GM19467 (cell line): ENCODE measurements around the gene WNT2B.

Experiments used
- ATAC-seq: cut with Tn5 transposase; IDR thresholded peaks from one replicate; pipeline ENCODE4 v1.9.1; 2021; ENCODE audit warnings: mild to moderate bottlenecking, moderate library complexity; ENCODE audit not compliant: unreplicated experiment

WNT2B gene

DNA sequence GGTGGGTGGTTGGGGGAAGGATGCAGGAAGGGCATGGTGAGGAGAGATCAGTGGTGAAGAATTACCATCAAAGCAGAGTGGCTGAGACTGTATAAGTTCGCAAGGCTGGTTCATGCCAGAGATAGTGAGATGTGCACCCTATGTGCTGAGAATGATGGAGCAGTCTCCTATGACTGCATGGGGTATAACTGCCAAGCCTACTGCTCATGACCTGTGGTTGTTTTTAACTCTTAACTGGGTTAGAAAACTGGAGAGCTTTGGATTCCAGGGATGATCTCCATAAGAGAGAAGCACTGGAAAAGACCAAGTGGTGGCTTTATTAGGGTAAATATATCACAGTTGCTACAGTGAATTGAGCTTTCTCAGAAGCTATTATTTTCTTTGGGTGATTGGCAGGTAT, 16.2 kb downstream of the WNT2B start:
- no peak for ATAC-seq

DNA sequence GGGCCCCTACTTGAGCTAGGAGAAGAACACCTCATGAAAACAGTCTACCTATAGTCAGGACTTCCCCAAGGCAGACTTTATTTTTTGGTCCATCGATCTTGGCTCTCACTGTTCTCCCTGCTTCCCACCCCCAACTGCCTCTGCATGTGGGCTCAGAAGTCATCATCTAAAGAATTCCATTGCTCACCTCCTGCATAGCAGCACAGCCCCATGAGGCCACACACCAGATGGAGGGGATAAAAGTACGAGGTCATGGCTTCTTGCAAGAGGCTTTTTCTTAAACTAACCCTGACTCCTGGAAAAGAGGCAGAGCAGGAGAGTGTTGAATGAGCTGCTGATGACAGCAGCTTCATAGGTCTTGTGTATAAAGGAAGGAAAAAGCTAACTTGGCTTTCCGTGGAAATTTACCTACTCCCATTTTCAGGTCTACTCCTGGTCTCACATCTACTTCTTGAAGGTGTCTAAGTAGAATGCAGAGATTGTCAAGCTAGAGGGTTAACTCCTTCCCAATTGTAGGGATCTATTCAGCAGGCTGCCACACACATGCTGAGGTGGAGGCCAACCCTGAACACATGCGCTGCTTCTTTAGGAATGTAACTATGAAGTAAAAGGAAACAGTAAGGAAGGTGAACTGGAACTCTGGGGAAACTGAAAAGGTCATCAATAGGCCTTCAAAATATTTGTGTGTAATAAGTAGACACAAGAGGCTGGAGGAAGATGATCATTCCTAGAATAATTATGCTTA, 18.7 kb downstream of the WNT2B start:
- no peak for ATAC-seq

GRCh38 chr1:112528076-112528475, 19.3 kb downstream of the WNT2B start:
- ATAC-seq: no peak

- ATAC-seq: no peak
These were observed 20.5 kb downstream of the WNT2B start for GRCh38 chr1:112529301-112529700.

GRCh38 chr1:112530832-112531231, 22.1 kb downstream of the WNT2B start:
- ATAC-seq: no peak

GRCh38 chr1:112532064-112532463, 23.3 kb downstream of the WNT2B start:
- no peak for ATAC-seq

DNA sequence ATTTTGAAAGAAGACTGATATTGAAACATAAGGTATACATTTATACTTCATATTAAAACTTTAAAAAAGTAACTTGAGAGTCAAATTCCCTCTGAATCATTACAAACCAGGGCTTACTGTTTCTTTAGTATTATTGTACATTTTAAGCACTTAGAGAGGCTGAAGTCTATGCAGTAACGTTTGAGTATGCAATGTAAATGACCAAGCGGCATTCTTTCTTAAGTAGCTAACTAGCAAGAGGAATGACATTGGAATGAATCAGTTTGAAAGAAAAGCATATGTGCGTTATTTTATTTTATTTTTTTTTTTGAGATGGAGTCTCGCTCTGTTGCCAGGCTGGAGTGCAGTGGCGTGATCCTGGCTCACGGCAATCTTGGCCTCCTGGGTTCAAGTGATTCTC, 24.3 kb downstream of the WNT2B start:
- no peak for ATAC-seq

GRCh38 chr1:112536561-112536960, 27.8 kb downstream of the WNT2B start:
- ATAC-seq: no peak

DNA sequence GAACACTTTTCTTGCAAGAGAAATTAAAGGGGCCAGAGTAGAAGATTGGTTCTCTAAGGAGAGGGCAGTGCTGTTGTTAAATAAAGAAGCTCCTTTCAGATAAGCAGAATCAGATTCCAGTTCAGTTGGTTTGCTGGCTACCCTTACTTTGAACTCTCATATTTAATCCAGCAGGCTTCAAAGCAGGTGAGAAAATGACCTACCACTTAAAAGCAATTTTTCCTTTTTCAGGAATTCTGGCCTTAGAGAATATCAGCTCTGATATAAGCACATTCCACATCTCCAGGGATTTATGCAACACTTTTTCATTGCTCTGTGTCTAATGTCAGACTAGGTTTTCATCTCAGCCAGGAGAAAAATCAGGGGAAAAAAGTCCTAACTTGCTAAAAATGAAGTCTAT, 28.7 kb downstream of the WNT2B start:
- ATAC-seq: no peak

DNA sequence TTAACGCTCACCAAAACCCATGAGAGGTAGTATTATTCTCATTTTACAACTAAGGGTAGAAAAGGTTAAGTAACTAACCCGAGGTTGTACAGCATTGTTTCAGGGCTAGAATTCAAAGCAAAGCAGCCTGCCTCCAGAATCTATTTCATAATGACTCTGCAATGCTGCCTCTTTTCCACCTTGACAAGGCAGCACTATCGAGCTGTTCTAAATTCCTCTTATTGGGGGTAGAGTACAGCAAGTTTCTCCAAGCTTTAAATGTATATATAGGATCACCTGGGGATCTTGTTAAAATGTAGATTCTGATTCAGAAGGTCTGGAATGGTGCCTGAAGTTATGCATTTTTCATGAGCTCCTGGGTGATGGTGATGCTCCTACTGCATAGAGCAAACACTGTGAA, 30.1 kb downstream of the WNT2B start:
- no peak for ATAC-seq

DNA sequence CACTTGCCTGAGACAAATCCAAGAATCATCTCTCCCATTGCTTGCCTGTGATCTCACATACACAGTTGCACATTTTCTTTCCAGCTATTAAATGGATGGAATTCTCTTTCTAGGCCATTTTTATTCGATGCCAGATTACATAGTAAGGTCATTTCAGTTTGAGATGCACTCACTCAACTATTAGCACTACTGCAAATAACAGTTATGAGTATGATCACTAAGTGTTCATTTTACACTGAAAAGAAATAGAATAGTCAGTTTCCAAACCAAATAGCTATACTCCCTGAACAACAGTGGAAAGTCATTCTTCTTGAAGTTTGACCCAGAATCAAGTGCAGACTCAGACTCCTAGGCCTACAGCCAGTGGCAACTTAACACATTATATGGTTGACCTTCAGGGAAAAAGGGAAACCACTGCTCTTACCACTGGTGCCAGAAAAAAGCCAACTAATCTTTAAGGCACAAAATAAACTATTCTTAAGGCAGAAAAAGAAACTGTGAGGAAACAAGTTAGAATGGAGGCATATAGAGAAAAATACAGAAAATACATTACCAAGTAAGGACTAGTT, 31.5 kb downstream of the WNT2B start:
- no peak for ATAC-seq

- ATAC-seq: no peak
These were observed 32.5 kb downstream of the WNT2B start for GRCh38 chr1:112541299-112541698.

DNA sequence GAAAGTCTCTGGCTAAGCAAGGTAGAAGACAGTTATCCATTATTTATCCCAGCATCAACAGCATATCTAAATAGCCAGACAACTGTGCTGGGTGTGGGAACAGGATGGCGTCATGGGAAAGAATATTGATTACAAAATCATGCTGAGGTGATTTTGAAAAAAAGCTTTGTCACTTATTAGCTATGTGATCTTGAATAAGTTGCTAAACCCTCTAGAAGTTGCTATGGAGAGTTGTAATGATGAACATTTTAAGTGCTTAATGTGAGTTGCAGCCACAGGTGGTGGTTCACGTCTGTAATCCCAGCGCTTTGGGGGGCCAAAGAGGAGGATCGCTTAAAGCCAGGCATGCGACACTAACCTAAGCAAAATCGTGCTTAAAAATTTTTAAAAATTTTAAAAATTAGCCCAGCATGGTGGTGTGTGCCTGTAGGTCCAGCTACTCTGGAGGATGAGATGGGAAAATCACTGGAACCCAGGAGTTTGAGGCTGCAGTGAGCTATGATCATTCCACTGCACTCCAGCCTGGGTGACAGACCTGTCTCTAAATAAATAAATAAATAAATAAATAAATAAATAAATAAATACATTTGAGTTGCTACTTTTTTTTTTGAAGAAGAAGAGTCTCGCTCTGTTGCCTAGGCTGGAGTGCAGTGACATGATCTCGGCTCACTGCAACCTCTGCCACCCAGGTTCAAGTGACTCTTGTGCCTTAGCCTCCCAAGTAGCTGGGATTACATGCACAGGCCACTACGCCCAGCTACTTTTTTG, 33.6 kb downstream of the WNT2B start:
- ATAC-seq: no peak

DNA sequence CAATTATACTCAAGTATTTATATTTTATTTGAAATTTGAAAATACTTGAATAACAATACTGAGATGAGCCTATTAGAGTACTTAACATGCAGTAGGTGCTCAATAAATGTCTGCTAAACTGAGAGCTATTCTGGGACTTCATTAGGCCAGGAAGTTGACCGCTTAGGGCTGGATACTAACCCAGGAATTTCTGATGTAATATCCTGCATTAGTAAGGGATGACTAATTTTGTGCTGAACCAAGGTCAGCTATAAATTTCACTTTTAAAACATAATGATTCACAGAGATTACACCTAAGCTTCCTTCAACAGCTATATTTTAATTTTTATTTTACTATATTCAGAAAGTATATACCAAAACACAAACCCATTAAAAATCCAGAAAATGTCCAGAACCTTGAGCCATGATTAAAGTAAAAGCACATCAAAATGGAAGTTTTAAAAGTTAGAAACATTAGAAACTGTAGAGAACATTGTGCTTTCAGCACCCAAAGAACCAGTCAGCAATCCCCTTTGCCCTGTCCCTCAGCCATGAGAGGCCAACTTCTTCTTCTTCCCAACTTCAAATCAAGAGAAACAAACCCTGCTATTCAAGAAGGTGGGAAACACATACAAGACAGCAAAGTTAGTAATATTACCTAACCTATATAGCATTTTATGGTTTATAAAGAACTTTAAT, 35.4 kb downstream of the WNT2B start:
- ATAC-seq: no peak

GRCh38 chr1:112544751-112545150, 36.0 kb downstream of the WNT2B start:
- no peak for ATAC-seq

GRCh38 chr1:112546076-112546475, 37.3 kb downstream of the WNT2B start:
- no peak for ATAC-seq

- ATAC-seq: no peak
These were observed 39.8 kb downstream of the WNT2B start for GRCh38 chr1:112548547-112548946.

DNA sequence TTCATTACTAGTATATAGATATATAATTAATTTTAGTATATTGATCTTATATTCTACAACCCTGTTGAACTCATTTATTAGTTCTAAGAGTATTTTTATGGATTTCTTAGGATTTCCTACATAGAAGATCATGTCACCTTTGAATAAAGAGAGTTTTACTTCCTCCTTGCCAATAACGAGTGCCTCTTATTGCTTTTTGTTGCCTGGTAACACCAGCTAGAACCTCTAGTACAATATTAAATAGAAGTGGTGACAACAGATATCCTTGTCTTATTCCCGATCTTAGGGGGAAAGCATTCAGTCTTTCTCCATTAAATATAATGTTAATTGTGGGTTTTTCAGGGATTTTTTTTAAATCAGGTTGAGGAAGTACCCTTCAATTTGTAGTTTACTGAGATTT, 40.8 kb downstream of the WNT2B start:
- ATAC-seq: no peak

DNA sequence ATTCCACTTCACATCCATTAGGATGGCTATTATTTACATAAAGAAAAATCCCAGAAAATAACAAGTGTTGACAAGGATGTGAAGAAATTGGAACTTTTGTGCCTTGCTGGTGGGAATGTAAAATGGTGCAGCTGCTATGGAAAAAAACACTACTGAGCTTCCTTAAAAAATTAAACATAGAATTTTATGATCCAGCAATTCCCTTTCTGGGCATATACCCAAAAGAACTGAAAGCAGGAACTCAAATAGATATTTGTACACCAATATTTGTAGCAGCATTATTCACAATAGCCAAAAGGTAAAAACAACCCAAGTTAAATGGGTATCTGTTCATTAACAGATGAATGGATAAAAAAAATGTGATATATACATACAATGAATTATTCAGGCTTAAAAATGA, 45.6 kb downstream of the WNT2B start:
- no peak for ATAC-seq

- ATAC-seq: no peak
These were observed 48.6 kb downstream of the WNT2B start for GRCh38 chr1:112557385-112557784.

DNA sequence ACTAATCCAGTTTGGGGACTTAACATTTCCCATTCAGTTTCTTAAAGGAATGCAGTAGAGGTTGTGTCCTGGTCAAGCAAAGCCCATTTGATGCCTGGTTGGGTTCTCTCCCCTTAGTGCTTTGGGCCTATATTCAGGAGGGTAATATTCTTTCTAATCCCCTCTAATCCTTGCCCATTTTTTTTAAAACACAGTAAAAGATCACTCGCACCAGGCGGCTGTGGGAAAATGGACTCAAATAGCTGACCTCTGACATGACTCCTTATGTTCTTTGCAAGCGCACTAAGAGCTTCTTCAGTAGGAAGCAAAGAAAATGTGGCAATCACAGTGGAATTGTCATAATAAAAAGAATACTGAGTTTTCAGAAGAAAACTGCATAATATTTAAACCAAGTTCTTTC, 49.9 kb downstream of the WNT2B start:
- ATAC-seq: no peak

DNA sequence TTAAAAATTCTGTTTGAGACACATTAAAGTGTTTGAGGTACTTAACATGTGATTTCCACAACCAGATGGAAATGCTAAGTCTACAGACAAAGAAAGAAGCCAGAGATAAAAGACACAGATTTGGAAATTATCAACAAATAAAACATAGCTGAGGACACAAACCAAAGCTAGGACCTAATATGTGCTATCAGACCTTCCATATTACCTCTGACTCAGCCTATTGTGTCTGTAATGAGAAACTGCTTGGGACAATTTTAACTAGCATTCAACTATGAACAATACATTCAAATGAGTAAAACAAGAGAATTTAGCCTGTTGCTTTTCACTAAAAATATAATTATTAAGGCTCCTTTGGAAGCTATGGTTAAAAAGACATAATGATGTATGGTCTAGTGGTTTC, 54.6 kb downstream of the WNT2B start:
- ATAC-seq: no peak
